Upper lobe of left lung (tissue), 6 donors: ENCODE measurements around the gene VWA8. TPM values are rescaled to one million over a fixed set of nuclear protein-coding genes. Genes with fewer than 3 reads are reported as not detected.

Source experiments
- ATAC-seq, 2 donors: fragments of 200-7000 bp; cut with Tn5 transposase; one replicate each; pipeline ENCODE4 v1.9.1; 2022; ENCODE audit warnings: mild to moderate bottlenecking in 2 of 2, moderate library complexity in 2 of 2; ENCODE audit not compliant: low FRiP score in 2 of 2
- DNase-seq, 2 donors: peaks; one replicate each; pipeline ENCODE4 v3.0.0-alpha.2; 2019 to 2020
- H3K27ac ChIP-seq, 4 donors: fragments of 200-600 bp; sonication (generic); one replicate each; pipeline ENCODE4 v1.5.1; 2016 to 2019
- H3K27me3 ChIP-seq, 4 donors: fragments of 200-600 bp; sonication (generic); one replicate each; pipeline ENCODE4 v1.5.1; 2017 to 2019
- H3K36me3 ChIP-seq, 4 donors: fragments of 200-600 bp; sonication (generic); one replicate each; pipeline ENCODE4 v1.5.1; 2016 to 2019
- H3K4me1 ChIP-seq, 4 donors: fragments of 200-600 bp; sonication (generic); one replicate each; pipeline ENCODE4 v1.5.1; 2018 to 2019
- H3K4me3 ChIP-seq, 4 donors: fragments of 200-600 bp; sonication (generic); one replicate each; pipeline ENCODE4 v1.5.1; 2017 to 2019; ENCODE audit warnings: mild to moderate bottlenecking in 2 of 4, moderate library complexity in 1 of 4
- H3K9me3 ChIP-seq, 4 donors: fragments of 200-600 bp; sonication (generic); one replicate each; pipeline ENCODE4 v1.5.1; 2018 to 2019
- EP300 ChIP-seq, 4 donors: sonication (generic); formaldehyde crosslinking; IDR thresholded peaks; one replicate each; pipeline ENCODE4 v1.5.1; 2017; ENCODE audit warnings: antibody characterized with exemption in 4 of 4, control low read depth in 2 of 4
- POLR2A ChIP-seq, 4 donors: fragments of 450-650 bp; IDR thresholded peaks; one replicate each; pipeline ENCODE4 v1.5.1; 2016 to 2017; ENCODE audit warnings: antibody characterized with exemption in 4 of 4, mild to moderate bottlenecking in 2 of 4
- POLR2AphosphoS5 ChIP-seq, 2 donors: sonication (generic); formaldehyde crosslinking; IDR thresholded peaks; one replicate each; pipeline ENCODE4 v1.5.1; 2017; ENCODE audit warnings: antibody characterized with exemption in 2 of 2
- WGBS, 2 donors: methylation state at CpG; one replicate each; pipeline ENCODE4 v1.1.5; 2017 to 2018; 5-methylcytosine and 5-hydroxymethylcytosine counted together
- total RNA-seq, 6 donors: library from RNA; depleted of rRNA in 4 of 6; stranded (reverse); fragments of >200 nt in 4 of 6; gene quantifications; one replicate each; pipeline versions ENCODE4 v1.1.0 to v1.2.1, GENCODE V29; 2016 to 2021
- TF ChIP-seq, protein P1 (sequence below), 6 experiments: fragments of 450-650 bp in 4 of 6; fragments of 200-600 bp in 2 of 6; sonication (generic) in 2 of 6; IDR thresholded peaks; one replicate each; pipeline ENCODE4 v1.5.1; 2016 to 2019; ENCODE audit warnings: antibody characterized with exemption in 6 of 6
- donor health status: DM: no; HTN: no; CAD: no; lungs with moderate emphysema.
- donor health status: DM: no; HTN: yes; CAD: no; lungs with severe emphysema.

The VWA8 gene
- total RNA-seq, 6 donors from 2014 or later: 15.0 to 39.8 (median 16.9) TPM

DNA sequence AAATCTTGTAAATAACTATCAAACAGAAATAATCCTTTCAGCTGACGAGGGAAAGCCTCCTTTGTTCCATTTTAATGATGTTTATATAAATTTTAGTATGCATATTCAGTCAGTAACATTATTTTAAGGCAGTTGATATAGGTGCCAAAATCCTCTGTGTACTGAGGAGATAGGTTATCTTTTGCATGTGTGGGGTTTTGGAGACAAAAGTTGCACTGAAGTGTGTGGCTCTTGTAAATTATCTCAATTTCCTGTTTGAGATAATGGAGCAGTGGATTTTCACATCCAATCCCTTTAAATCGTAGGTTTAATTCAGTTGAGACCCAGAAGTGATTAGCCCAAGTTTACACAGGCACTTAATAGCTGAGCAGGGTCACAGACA lies 396.9 kb downstream of the VWA8 start:
- H3K27ac ChIP-seq: peak overlapping the region in 1 of 4 donors; percentile 66
- WGBS, 2 donors: 57 to 59% methylated on average over 2 of the region's 2 CpGs
- no peaks in the 10 kb centered on the region for H3K9me3 ChIP-seq
- H3K27me3 ChIP-seq: no peaks in the 10 kb centered on the region
- no peak overlapping the region for H3K4me3 ChIP-seq
- ATAC-seq (no peak), DNase-seq (no peak)
- peaks cover 29 to 38% (median 35%) of the 10 kb centered on the region in 4 donors for H3K4me1 ChIP-seq
- no peak for TF ChIP-seq POLR2AphosphoS5 (IDR thresholded peaks at IDR 0.05)
- TF ChIP-seq EP300 (IDR thresholded peaks at IDR 0.05): no peak
- TF ChIP-seq, protein P1, sequence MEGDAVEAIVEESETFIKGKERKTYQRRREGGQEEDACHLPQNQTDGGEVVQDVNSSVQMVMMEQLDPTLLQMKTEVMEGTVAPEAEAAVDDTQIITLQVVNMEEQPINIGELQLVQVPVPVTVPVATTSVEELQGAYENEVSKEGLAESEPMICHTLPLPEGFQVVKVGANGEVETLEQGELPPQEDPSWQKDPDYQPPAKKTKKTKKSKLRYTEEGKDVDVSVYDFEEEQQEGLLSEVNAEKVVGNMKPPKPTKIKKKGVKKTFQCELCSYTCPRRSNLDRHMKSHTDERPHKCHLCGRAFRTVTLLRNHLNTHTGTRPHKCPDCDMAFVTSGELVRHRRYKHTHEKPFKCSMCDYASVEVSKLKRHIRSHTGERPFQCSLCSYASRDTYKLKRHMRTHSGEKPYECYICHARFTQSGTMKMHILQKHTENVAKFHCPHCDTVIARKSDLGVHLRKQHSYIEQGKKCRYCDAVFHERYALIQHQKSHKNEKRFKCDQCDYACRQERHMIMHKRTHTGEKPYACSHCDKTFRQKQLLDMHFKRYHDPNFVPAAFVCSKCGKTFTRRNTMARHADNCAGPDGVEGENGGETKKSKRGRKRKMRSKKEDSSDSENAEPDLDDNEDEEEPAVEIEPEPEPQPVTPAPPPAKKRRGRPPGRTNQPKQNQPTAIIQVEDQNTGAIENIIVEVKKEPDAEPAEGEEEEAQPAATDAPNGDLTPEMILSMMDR (IDR thresholded peaks at IDR 0.05): no peak
- no peak for TF ChIP-seq POLR2A (IDR thresholded peaks at IDR 0.05)
- H3K36me3 ChIP-seq: no peaks in the 10 kb centered on the region

DNA sequence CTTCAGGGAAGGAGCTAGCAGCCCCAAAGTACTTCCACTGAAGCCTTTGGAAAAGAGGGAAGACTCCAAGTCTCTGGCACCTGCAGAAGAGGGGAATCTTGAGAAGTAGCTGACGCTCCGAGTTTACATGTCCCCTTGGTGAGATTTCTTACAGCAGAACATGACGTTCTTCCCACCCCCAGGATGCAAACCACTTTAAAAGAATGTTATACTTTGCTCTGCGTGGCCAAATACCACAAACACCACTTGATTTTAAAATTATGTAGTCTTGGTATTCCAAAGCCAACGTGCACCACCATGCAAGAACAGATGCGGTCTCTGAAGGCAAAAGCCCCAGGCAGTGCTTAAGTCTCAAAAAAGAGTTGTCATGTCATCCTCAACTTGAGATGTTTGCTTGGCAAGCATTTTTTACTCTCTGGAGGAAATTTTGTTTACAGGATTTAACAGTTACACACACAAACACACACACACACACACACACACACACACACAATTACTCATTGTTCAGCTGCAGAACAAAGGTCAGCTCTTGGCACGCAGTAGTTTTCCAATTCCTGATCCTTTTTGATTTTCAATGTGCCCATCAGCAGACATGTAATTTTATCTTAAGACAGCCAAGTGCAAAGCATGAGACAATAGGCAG lies 397.4 kb downstream of the VWA8 start:
- TF ChIP-seq, protein P1 (IDR thresholded peaks at IDR 0.05): no peak
- TF ChIP-seq POLR2AphosphoS5 (IDR thresholded peaks at IDR 0.05) (no peak), EP300 (IDR thresholded peaks at IDR 0.05) (no peak), POLR2A (IDR thresholded peaks at IDR 0.05) (no peak)
- H3K27me3 ChIP-seq: no peaks in the 10 kb centered on the region
- ATAC-seq: no peak
- H3K4me1 ChIP-seq: peaks cover 29 to 38% (median 35%) of the 10 kb centered on the region in 4 donors
- no peak overlapping the region for H3K4me3 ChIP-seq
- H3K27ac ChIP-seq: peak overlapping the region in 3 of 4 donors; percentile 20 to 38 (median 32)
- 50 to 60% methylated on average over 7 of the region's 7 CpGs for WGBS, 2 donors
- no peaks in the 10 kb centered on the region for H3K9me3 ChIP-seq
- no peak for DNase-seq
- no peaks in the 10 kb centered on the region for H3K36me3 ChIP-seq

DNA sequence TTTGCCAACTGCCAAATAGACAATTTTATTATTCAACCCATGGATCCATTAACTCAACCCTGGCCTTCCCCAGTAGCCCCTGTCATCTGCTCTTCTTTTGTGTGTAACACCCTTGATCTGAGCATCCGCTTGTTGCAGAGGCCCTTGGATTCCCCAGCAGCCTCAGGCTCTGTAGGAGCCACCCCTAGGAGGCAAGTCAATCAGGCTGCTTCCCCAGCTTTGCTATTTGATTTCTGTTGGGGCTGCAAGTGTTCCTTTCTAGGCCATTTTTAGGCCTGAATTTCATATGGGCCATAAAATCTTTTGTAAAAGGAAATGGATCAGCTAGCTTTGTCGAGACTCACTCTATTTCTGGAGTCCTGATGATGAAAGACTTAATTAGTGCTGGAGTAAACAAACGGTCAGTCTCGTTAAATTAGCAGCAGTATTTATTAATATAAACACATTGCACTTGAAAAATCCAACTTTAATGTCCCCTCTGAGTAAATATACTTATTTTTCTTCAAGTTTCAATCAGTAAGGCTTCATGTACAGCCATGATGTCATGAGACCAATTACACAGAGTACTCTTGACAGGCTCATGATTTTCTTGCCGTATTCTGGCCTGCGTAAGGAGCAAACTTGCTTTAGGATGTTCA lies 398.2 kb downstream of the VWA8 start:
- Histone ChIP-seq H3K4me1 (peaks cover 29 to 38% (median 35%) of the 10 kb centered on the region in 4 donors), H3K36me3 (no peaks in the 10 kb centered on the region), H3K27ac (peak overlapping the region in 3 of 4 donors; percentile 32 to 74 (median 38)), H3K27me3 (no peaks in the 10 kb centered on the region), H3K4me3 (no peak overlapping the region), H3K9me3 (no peaks in the 10 kb centered on the region)
- TF ChIP-seq POLR2AphosphoS5 (IDR thresholded peaks at IDR 0.05) (no peak), EP300 (IDR thresholded peaks at IDR 0.05) (no peak), POLR2A (IDR thresholded peaks at IDR 0.05) (no peak)
- TF ChIP-seq, protein P1 (IDR thresholded peaks at IDR 0.05): no peak
- ATAC-seq (no peak), DNase-seq (no peak)
- WGBS, 2 donors: 65 to 70% methylated on average over 6 of the region's 6 CpGs

DNA sequence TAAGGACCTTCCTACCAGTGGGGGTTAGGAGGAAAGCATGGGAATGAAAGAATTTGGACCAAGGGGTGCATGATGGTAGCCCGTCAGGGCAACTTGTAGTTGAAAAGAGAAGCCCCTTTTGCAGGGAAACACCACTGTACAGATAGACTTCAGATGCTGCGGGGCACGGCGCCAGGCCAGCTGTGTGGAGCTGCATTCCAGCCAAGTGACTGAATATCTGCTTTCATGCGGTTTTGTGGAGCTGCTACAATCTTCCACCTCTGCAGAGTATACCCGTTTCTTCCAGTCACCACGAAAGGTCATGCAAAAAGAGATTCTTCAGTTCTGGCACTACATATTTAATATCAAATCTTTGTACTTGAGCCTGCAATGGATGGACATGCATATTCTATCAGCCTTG lies 398.8 kb downstream of the VWA8 start:
- WGBS, 2 donors: 70 to 77% methylated on average over 7 of the region's 7 CpGs
- H3K4me1 ChIP-seq: peaks cover 29 to 38% (median 35%) of the 10 kb centered on the region in 4 donors
- H3K9me3 ChIP-seq: no peaks in the 10 kb centered on the region
- no peak overlapping the region for H3K4me3 ChIP-seq
- H3K36me3 ChIP-seq: no peaks in the 10 kb centered on the region
- H3K27me3 ChIP-seq: no peaks in the 10 kb centered on the region
- DNase-seq: peak in 1 of 2 donors; percentile 94
- peak overlapping the region in 3 of 4 donors; percentile 28 to 74 (median 32) for H3K27ac ChIP-seq
- ATAC-seq: peak in 1 of 2 donors; percentile 82
- TF ChIP-seq POLR2A (IDR thresholded peaks at IDR 0.05) (no peak), EP300 (IDR thresholded peaks at IDR 0.05) (no peak), POLR2AphosphoS5 (IDR thresholded peaks at IDR 0.05) (no peak)
- TF ChIP-seq, protein P1 (IDR thresholded peaks at IDR 0.05): no peak
